H1 (cell line): Measurements from ENCODE around the gene ASB8. TPM values are rescaled to one million over a fixed set of nuclear protein-coding genes. Genes with fewer than 3 reads are reported as not detected.
A peak's percentile ranks its signal among the peaks of the same experiment; 100 is the strongest.

ENCODE experiments used
- CTCF ChIA-PET: fragments of 300-600 bp; sonication (Branson Sonifier 250); formaldehyde crosslinking; loops from one replicate; lab custom pipeline; 2021; ENCODE audit not compliant: partially characterized antibody; lab: Charles Lee
- POLR2A ChIA-PET: fragments of 300-600 bp; sonication (Branson Sonifier 250); formaldehyde crosslinking; loops from one replicate; lab custom pipeline; 2021; ENCODE audit warnings: inconsistent platforms; ENCODE audit not compliant: partially characterized antibody; lab: Charles Lee
- DNase-seq, 2 experiments: peaks; one replicate each; pipeline versions ENCODE4 v3.0.0 to v3.0.0-alpha.2; 2010 to 2022; ENCODE audit warnings: low spot score in 2 of 2, low read depth in 1 of 2, mixed read lengths in 1 of 2
- FAIRE-seq: peaks from 2 replicates; lab custom pipeline; 2011; peaks lifted over from hg19 to GRCh38; lab: Jason Lieb, UNC
- H2AFZ ChIP-seq: 2 replicates; pipeline ENCODE4 v1.8.1; 2012; ENCODE audit warnings: low read length, inconsistent platforms
- H2AK5ac ChIP-seq: 2 replicates; pipeline ENCODE4 v1.6.1; 2013; ENCODE audit warnings: low read depth, low read length
- H2BK120ac ChIP-seq: replicated peaks from 2 replicates; pipeline ENCODE3; 2013; ENCODE audit warnings: low read depth, low read length, inconsistent platforms
- H2BK12ac ChIP-seq: 2 replicates; pipeline ENCODE4 v1.6.1; 2013; ENCODE audit warnings: low read depth, low read length
- H2BK15ac ChIP-seq: 2 replicates; pipeline ENCODE4 v1.6.1; 2013; ENCODE audit warnings: low read length
- H2BK20ac ChIP-seq: 2 replicates; pipeline ENCODE4 v1.6.1; 2013; ENCODE audit warnings: low read length
- H2BK5ac ChIP-seq: 2 replicates; pipeline ENCODE4 v1.6.1; 2013; ENCODE audit warnings: low read depth, low read length
- H3K14ac ChIP-seq: 2 replicates; pipeline ENCODE4 v1.6.1; 2013; ENCODE audit warnings: inconsistent platforms; ENCODE audit not compliant: insufficient read length
- H3K18ac ChIP-seq: 2 replicates; pipeline ENCODE4 v1.6.1; 2013; ENCODE audit warnings: low read length; ENCODE audit errors: extremely low read depth
- H3K23ac ChIP-seq: 2 replicates; pipeline ENCODE4 v1.6.1; 2013; ENCODE audit warnings: inconsistent platforms; ENCODE audit not compliant: insufficient read length
- H3K23me2 ChIP-seq: 2 replicates; pipeline ENCODE4 v1.6.1; 2013; ENCODE audit warnings: low read depth, low read length
- H3K27ac ChIP-seq: 2 replicates; pipeline ENCODE4 v1.6.1; 2011; ENCODE audit warnings: low read depth, low read length, inconsistent platforms
- H3K27me3 ChIP-seq, 4 experiments: replicated peaks in 1 of 4; 1 replicate in 1 of 4; 2 replicates in 3 of 4; pipeline versions ENCODE4 v1.6.1 to v1.8.1; 2011 to 2013; ENCODE audit warnings: low read length in 3 of 4, mild to moderate bottlenecking in 3 of 4, inconsistent platforms in 2 of 4, mixed read lengths in 2 of 4, moderate library complexity in 1 of 4; ENCODE audit not compliant: control insufficient read depth in 3 of 4, insufficient read depth in 3 of 4; ENCODE audit errors: extremely low read depth in 1 of 4
- H3K36me3 ChIP-seq, 4 experiments: 2 replicates each; pipeline versions ENCODE4 v1.6.1 to v1.8.1; 2011 to 2013; ENCODE audit warnings: mild to moderate bottlenecking in 4 of 4, low read length in 3 of 4, moderate library complexity in 2 of 4, control low read depth in 1 of 4, inconsistent platforms in 1 of 4; ENCODE audit not compliant: insufficient read depth in 4 of 4, control insufficient read depth in 2 of 4
- H3K4ac ChIP-seq: replicated peaks from 2 replicates; pipeline ENCODE3; 2013; ENCODE audit warnings: low read length, low read depth, mixed read lengths, inconsistent platforms; ENCODE audit not compliant: insufficient read length
- H3K4me1 ChIP-seq, 4 experiments: replicated peaks in 1 of 4; 1 replicate in 1 of 4; 2 replicates in 3 of 4; pipeline versions ENCODE4 v1.6.1 to v1.8.1; 2011 to 2013; ENCODE audit warnings: low read length in 3 of 4, inconsistent platforms in 2 of 4, mixed read lengths in 1 of 4; ENCODE audit not compliant: insufficient read depth in 4 of 4, control insufficient read depth in 3 of 4
- H3K4me2 ChIP-seq, 2 experiments: 2 replicates each; pipeline versions ENCODE4 v1.6.1 to v1.8.1; 2011 to 2013; ENCODE audit warnings: low read depth in 2 of 2, low read length in 2 of 2, control low read depth in 1 of 2, inconsistent platforms in 1 of 2, mild to moderate bottlenecking in 1 of 2; ENCODE audit not compliant: insufficient read depth in 1 of 2
- H3K4me3 ChIP-seq, 4 experiments: fragments of 200-600, 300-600 bp in 1 of 4; sonication (generic), shearing (Covaris generic), sonication (Bioruptor Twin) in 1 of 4; 2 replicates each; pipeline versions ENCODE4 v1.5.1 to v1.8.1; 2011 to 2016; ENCODE audit warnings: low read length in 4 of 4, low read depth in 3 of 4, control low read depth in 2 of 4, inconsistent platforms in 2 of 4, mild to moderate bottlenecking in 2 of 4, mixed read lengths in 1 of 4, moderate library complexity in 1 of 4; ENCODE audit not compliant: insufficient read depth in 2 of 4; ENCODE audit errors: extremely low read depth in 1 of 4
- H3K56ac ChIP-seq: replicated peaks from 2 replicates; pipeline ENCODE3; 2013; ENCODE audit warnings: low read depth, mild to moderate bottlenecking, mixed read lengths, low read length, inconsistent platforms; ENCODE audit not compliant: insufficient read length
- H3K79me1 ChIP-seq: 2 replicates; pipeline ENCODE4 v1.6.1; 2013; ENCODE audit warnings: low read depth, low read length, control low read depth
- H3K79me2 ChIP-seq, 2 experiments: 2 replicates each; pipeline versions ENCODE4 v1.6.1 to v1.8.1; 2012 to 2013; ENCODE audit warnings: low read length in 2 of 2, mild to moderate bottlenecking in 2 of 2, inconsistent platforms in 1 of 2; ENCODE audit not compliant: insufficient read depth in 2 of 2, control insufficient read depth in 1 of 2
- H3K9ac ChIP-seq, 4 experiments: replicated peaks in 1 of 4; 1 replicate in 1 of 4; 2 replicates in 3 of 4; pipeline versions ENCODE4 v1.6.1 to v1.8.1; 2011 to 2013; ENCODE audit warnings: low read depth in 3 of 4, low read length in 3 of 4, control low read depth in 2 of 4, mild to moderate bottlenecking in 2 of 4, moderate library complexity in 2 of 4, inconsistent platforms in 1 of 4; ENCODE audit errors: extremely low read depth in 1 of 4
- H3K9me3 ChIP-seq, 2 experiments: 2 replicates each; pipeline versions ENCODE4 v1.6.1 to v1.8.1; 2012 to 2013; ENCODE audit warnings: mild to moderate bottlenecking in 2 of 2, moderate library complexity in 2 of 2, control low read depth in 1 of 2, inconsistent platforms in 1 of 2, low read depth in 1 of 2, low read length in 1 of 2, mixed read lengths in 1 of 2; ENCODE audit not compliant: insufficient read depth in 2 of 2
- H4K20me1 ChIP-seq, 2 experiments: replicated peaks in 1 of 2; 2 replicates each; pipeline versions ENCODE3 to v1.8.1; 2011 to 2013; ENCODE audit warnings: inconsistent platforms in 2 of 2, low read length in 2 of 2, mild to moderate bottlenecking in 1 of 2; ENCODE audit not compliant: insufficient read depth in 2 of 2, control insufficient read depth in 1 of 2
- H4K5ac ChIP-seq: 2 replicates; pipeline ENCODE4 v1.6.1; 2013; ENCODE audit warnings: low read length, low read depth, mixed read lengths, inconsistent platforms; ENCODE audit not compliant: insufficient read length
- H4K8ac ChIP-seq: 2 replicates; pipeline ENCODE4 v1.8.0; 2013; ENCODE audit warnings: mild to moderate bottlenecking, moderate library complexity, low read length, inconsistent platforms; ENCODE audit not compliant: insufficient read depth; ENCODE audit errors: extremely low read depth
- H4K91ac ChIP-seq: replicated peaks from 2 replicates; pipeline ENCODE3; 2013; ENCODE audit warnings: low read length, mixed read lengths, inconsistent platforms; ENCODE audit not compliant: insufficient read length
- BACH1 ChIP-seq: IDR thresholded peaks from 2 replicates; pipeline ENCODE4 v1.6.1; 2012; ENCODE audit warnings: low read length, improper control_type of control experiment
- BRCA1 ChIP-seq: IDR thresholded peaks from 2 replicates; pipeline ENCODE4 v1.6.1; 2012; ENCODE audit warnings: low read depth, low read length, improper control_type of control experiment
- CBX5 ChIP-seq: fragments of 300-800, 300-1000 bp; sonication (generic); IDR thresholded peaks from 2 replicates; pipeline ENCODE4 v1.7.1; 2016; ENCODE audit warnings: antibody characterized with exemption, low read length, low read depth
- FOSL1 ChIP-seq: IDR thresholded peaks from 2 replicates; pipeline ENCODE4 v1.6.1; 2011; ENCODE audit warnings: mild to moderate bottlenecking, low read depth, low read length, moderate library complexity; ENCODE audit not compliant: insufficient read depth
- KDM1A ChIP-seq: fragments of 200-600, 300-600 bp; sonication (generic); IDR thresholded peaks from 2 replicates; pipeline ENCODE4 v1.7.1; 2016; ENCODE audit warnings: mild to moderate bottlenecking, low read length, borderline replicate concordance
- KDM4A ChIP-seq: IDR thresholded peaks from one replicate; pipeline ENCODE4 v1.7.1; 2012; ENCODE audit warnings: low read depth, mild to moderate bottlenecking, moderate library complexity, low read length, inconsistent platforms; ENCODE audit not compliant: severe bottlenecking
- NRF1 ChIP-seq: IDR thresholded peaks from 2 replicates; pipeline ENCODE4 v1.6.1; 2011; ENCODE audit warnings: mild to moderate bottlenecking, low read depth, low read length, improper control_type of control experiment
- POLR2AphosphoS5 ChIP-seq: IDR thresholded peaks from 2 replicates; pipeline ENCODE4 v1.6.1; 2011; ENCODE audit warnings: low read depth, low read length
- RXRA ChIP-seq: IDR thresholded peaks from 2 replicates; pipeline ENCODE4 v1.6.1; 2011; ENCODE audit warnings: low read depth, mild to moderate bottlenecking, low read length, moderate library complexity; ENCODE audit not compliant: insufficient read depth
- SAP30 ChIP-seq: fragments of 300-600 bp; sonication (generic); IDR thresholded peaks from 2 replicates; pipeline ENCODE4 v1.7.1; 2012; ENCODE audit warnings: low read length, moderate library complexity, mild to moderate bottlenecking, inconsistent platforms; ENCODE audit not compliant: insufficient read depth, insufficient replicate concordance
- SRF ChIP-seq: IDR thresholded peaks from 2 replicates; pipeline ENCODE4 v1.6.1; 2011; ENCODE audit warnings: mild to moderate bottlenecking, low read depth, low read length, moderate library complexity
- TAF1 ChIP-seq: IDR thresholded peaks from 2 replicates; pipeline ENCODE4 v1.6.1; 2011; ENCODE audit warnings: mild to moderate bottlenecking, low read depth, low read length
- TEAD4 ChIP-seq: IDR thresholded peaks from 2 replicates; pipeline ENCODE4 v1.6.1; 2012; ENCODE audit warnings: low read depth, low read length, inconsistent platforms, mixed read lengths
- YY1 ChIP-seq: IDR thresholded peaks from 2 replicates; pipeline ENCODE4 v1.6.1; 2011; ENCODE audit warnings: low read depth, mild to moderate bottlenecking, low read length
- WGBS, 2 experiments: shearing (Covaris generic) in 1 of 2; methylation state at CpG; one replicate each; pipeline versions ENCODE4 v1.1.6 to v1.1.7; 2013 to 2015; ENCODE audit warnings: low lambda C conversion rate in 2 of 2, mixed read lengths in 2 of 2, inconsistent platforms in 1 of 2, low coverage in 1 of 2, missing lambda C conversion rate in 1 of 2; ENCODE audit not compliant: insufficient replicate concordance in 2 of 2, insufficient coverage in 1 of 2, insufficient read length in 1 of 2; ENCODE audit errors: extremely low coverage in 1 of 2, missing lambda C conversion rate in 1 of 2; 5-methylcytosine and 5-hydroxymethylcytosine counted together
- polyA plus RNA-seq, 7 experiments: library from polyadenylated mRNA; depleted of rRNA in 3 of 7; stranded (reverse) in 5 of 7; unstranded in 2 of 7; fragments of >200 nt in 5 of 7; fragments of 200-250 nt in 2 of 7; gene quantifications; 1 replicate in 5 of 7; 2 replicates in 1 of 7; 4 replicates in 1 of 7; pipeline versions ENCODE4 v1.2.1 to v1.2.3, GENCODE V29; 2011 to 2013; ENCODE audit warnings: missing spikeins in 2 of 7, mixed read lengths in 2 of 7
- total RNA-seq: library from RNA; stranded (reverse); fragmentation: NEBNext Ultra II Directional; extraction: Animal tissue kit (Norgen Biotek cat#: 25700); gene quantifications from 2 replicates; pipeline ENCODE4 v1.2.1, GENCODE V29; 2021

ASB8 gene
- total and polyA plus RNA-seq, 2 of the 8 experiments (the other 6 are each of a cell fraction or from before 2014, with no cell fraction given) = 3.8 to 8.3 TPM

DNA sequence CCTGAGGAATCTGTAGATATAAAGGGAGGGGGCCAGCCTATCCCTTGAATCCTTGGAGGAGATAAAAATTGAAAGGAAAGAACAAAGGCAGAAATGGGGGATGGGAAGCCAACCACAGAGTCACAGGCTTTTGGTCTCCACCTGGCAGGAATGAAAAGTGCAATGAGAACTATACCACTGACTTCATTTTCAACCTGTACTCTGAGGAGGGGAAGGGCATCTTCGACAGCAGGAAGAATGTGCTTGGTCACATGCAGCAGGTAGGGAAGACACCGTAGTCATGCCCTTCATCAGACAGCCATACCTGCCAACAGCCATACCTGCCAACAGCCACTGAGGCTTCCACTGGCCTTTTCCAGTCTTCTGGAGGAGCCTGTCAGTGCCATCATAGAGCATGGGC lies 13.4 kb downstream of the ASB8 start:
- Histone ChIP-seq H3K27ac (peak overlapping the region; percentile 42; the same call in 1 of the 2 replicates), H3K4me3 (peak overlapping the region in 2 of 4 experiments; percentile 10 to 34; a peak in 2 of 8 replicates), H3K18ac (peak overlapping the region; percentile 51; the same call in 1 of the 2 replicates), H3K23me2 (no peaks in the 10 kb centered on the region), H2BK15ac (no peak overlapping the region), H3K79me2 (no peaks in the 10 kb centered on the region), H3K4me2 (peak overlapping the region; percentile 47 to 55), H3K9ac (no peak overlapping the region), H3K79me1 (no peaks in the 10 kb centered on the region), H2BK120ac (peak overlapping the region; percentile 27), H4K5ac (no peak overlapping the region), H3K23ac (no peak overlapping the region), H2AK5ac (0 out of 2 replicates have a peak overlapping the region, but pooled peaks have one; percentile 18), H3K56ac (peak overlapping the region; percentile 20), H2AFZ (no peak overlapping the region), H3K4me1 (peaks cover 9 to 24% (median 18%) of the 10 kb centered on the region in 4 experiments), H4K91ac (peak overlapping the region; percentile 42), H2BK12ac (peak overlapping the region; percentile 75), H3K4ac (no peak overlapping the region), H3K14ac (no peak overlapping the region), H2BK20ac (peak overlapping the region; percentile 82; the same call in 1 of the 2 replicates), H3K36me3 (peaks cover 14 to 68% (median 52%) of the 10 kb centered on the region in 4 experiments), H3K27me3 (no peaks in the 10 kb centered on the region), H2BK5ac (peak overlapping the region; percentile 89; the same call in 1 of the 2 replicates), H3K9me3 (no peaks in the 10 kb centered on the region), H4K20me1 (no peaks in the 10 kb centered on the region), H4K8ac (no peak overlapping the region)
- WGBS, 2 experiments = 90% methylated on average over 2 of the region's 2 CpGs; no CpG with 5 or more reads in 1 of the 2 experiments
- POLR2A ChIA-PET = interaction anchor here (1.2 to 3.4 kb wide), 4 partner anchors 11 to 25 kb away, joined by 3 to 16 read pairs (median 6); partner anchors contain the start of gene PFKM
- FAIRE-seq = peak; percentile 63
- no peak for DNase-seq
- CTCF ChIA-PET = interaction anchor here (2.1 to 2.3 kb wide), 2 partner anchors 21 to 45 kb away, joined by 5 to 8 read pairs; no protein-coding TSS in a partner anchor
- TF ChIP-seq CBX5 (no peak), RXRA (no peak), YY1 (no peak), POLR2AphosphoS5 (peak; percentile 21; the same call in 1 of the 2 replicates), TEAD4 (peak; percentile 65), SRF (no peak), SAP30 (no peak), BACH1 (peak; percentile 34; the same call in 1 of the 2 replicates), NRF1 (no peak), KDM4A (no peak), FOSL1 (no peak), BRCA1 (no peak), TAF1 (no peak), KDM1A (no peak)
